Fibroblast of lung (primary cell): Measurements from ENCODE around the gene R3HCC1L.

Experiments
- EZH2 ChIP-seq: IDR thresholded peaks from 2 replicates; pipeline ENCODE4 v1.5.1; 2012; ENCODE audit warnings: low read length, control low read depth, mild to moderate bottlenecking; ENCODE audit errors: missing control alignments
- TF ChIP-seq, protein P1 (sequence below), 2 donors: IDR thresholded peaks in 1 of 2; conservative IDR thresholded peaks in 1 of 2; 1 replicate in 1 of 2; 2 replicates in 1 of 2; pipeline ENCODE4 v1.5.1; 2011 to 2012; ENCODE audit warnings: low read length in 2 of 2, control low read depth in 1 of 2, inconsistent platforms in 1 of 2, low read depth in 1 of 2, mild to moderate bottlenecking in 1 of 2

DNA sequence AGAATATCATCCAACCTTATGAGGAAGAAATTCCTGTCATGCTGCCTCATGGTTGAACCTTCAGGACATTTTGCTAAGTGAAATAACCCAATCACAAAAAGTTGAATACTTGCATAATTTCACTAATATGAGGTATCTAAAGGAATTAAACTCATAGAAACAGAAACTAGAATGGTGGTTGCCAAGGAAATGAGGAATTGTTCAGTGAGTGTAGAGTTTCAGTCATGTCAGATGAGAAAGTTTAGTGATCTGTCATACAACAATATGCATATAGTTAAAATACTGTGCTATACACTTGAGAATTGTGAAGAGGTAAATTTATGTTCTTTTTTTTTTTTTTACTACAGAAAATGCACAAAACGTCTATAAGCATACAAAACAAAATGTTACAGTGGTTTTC, 60.7 kb downstream of the R3HCC1L start:
- TF ChIP-seq, protein P1, sequence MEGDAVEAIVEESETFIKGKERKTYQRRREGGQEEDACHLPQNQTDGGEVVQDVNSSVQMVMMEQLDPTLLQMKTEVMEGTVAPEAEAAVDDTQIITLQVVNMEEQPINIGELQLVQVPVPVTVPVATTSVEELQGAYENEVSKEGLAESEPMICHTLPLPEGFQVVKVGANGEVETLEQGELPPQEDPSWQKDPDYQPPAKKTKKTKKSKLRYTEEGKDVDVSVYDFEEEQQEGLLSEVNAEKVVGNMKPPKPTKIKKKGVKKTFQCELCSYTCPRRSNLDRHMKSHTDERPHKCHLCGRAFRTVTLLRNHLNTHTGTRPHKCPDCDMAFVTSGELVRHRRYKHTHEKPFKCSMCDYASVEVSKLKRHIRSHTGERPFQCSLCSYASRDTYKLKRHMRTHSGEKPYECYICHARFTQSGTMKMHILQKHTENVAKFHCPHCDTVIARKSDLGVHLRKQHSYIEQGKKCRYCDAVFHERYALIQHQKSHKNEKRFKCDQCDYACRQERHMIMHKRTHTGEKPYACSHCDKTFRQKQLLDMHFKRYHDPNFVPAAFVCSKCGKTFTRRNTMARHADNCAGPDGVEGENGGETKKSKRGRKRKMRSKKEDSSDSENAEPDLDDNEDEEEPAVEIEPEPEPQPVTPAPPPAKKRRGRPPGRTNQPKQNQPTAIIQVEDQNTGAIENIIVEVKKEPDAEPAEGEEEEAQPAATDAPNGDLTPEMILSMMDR (conservative IDR thresholded peaks at IDR 0.05 in 1 of 2, IDR thresholded peaks at IDR 0.05 in 1 of 2; ENCODE audit: low read depth in 1 of 2, low read length in 2 of 2): no peak
- no peak for TF ChIP-seq EZH2
